Measurements from ENCODE around the gene KLHL1.

DNA sequence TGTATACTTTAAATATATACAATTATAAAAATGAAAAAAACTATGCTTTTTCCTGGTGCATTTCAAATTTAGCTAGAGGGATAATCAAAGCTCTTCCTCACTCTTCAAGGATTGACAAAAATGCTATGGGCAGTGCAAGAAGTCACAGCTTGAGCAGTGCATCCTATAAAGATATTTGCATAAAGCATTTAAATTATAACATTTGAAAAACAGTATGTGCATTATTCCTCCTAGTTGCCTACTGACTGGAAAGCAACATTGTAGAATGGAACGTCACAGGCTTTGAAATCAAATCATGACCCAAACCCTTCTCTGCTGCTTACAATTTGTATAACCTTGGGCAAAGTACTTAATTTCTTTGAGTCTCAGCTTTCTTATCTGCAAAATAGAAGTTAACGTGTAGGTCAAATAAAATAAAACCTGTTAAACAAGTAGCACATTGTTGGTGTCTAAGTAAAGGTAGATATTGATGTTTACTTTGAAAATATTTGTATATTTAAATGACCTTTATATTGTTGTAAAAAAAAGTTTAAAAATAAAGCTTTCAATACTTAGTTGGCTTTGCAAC, 9.2 kb upstream of the KLHL1 start:
- no peak for TF ChIP-seq ZNF484 (CRISPR knock-in tag; IDR thresholded peaks at IDR 0.05; ENCODE audit: borderline replicate concordance, low read depth)
- no peak for TF ChIP-seq POLR2A (IDR thresholded peaks at IDR 0.05; ENCODE audit: insufficient read depth in 1 of 2, low read depth in 2 of 2, low read length in 2 of 2)
- TF ChIP-seq POLR2AphosphoS5 (IDR thresholded peaks at IDR 0.05; ENCODE audit: low read depth, low read length): no peak
- TF ChIP-seq, protein P1, sequence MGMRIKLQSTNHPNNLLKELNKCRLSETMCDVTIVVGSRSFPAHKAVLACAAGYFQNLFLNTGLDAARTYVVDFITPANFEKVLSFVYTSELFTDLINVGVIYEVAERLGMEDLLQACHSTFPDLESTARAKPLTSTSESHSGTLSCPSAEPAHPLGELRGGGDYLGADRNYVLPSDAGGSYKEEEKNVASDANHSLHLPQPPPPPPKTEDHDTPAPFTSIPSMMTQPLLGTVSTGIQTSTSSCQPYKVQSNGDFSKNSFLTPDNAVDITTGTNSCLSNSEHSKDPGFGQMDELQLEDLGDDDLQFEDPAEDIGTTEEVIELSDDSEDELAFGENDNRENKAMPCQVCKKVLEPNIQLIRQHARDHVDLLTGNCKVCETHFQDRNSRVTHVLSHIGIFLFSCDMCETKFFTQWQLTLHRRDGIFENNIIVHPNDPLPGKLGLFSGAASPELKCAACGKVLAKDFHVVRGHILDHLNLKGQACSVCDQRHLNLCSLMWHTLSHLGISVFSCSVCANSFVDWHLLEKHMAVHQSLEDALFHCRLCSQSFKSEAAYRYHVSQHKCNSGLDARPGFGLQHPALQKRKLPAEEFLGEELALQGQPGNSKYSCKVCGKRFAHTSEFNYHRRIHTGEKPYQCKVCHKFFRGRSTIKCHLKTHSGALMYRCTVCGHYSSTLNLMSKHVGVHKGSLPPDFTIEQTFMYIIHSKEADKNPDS (CRISPR knock-in tag; IDR thresholded peaks at IDR 0.05): no peak
- TF ChIP-seq RBFOX2 (IDR thresholded peaks at IDR 0.05; ENCODE audit: low read depth, low read length): no peak
- TF ChIP-seq, protein P2, sequence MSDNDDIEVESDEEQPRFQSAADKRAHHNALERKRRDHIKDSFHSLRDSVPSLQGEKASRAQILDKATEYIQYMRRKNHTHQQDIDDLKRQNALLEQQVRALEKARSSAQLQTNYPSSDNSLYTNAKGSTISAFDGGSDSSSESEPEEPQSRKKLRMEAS (IDR thresholded peaks at IDR 0.05): no peak
- TF ChIP-seq ZBTB20 (CRISPR knock-in tag; IDR thresholded peaks at IDR 0.05; ENCODE audit: borderline replicate concordance, low read depth): no peak
- no peak for TF ChIP-seq EZH2 (conservative IDR thresholded peaks at IDR 0.05; ENCODE audit: low read depth, low read length)
- no peak for TF ChIP-seq NKX3-1 (CRISPR knock-in tag; IDR thresholded peaks at IDR 0.05)
- TF ChIP-seq, protein P3, sequence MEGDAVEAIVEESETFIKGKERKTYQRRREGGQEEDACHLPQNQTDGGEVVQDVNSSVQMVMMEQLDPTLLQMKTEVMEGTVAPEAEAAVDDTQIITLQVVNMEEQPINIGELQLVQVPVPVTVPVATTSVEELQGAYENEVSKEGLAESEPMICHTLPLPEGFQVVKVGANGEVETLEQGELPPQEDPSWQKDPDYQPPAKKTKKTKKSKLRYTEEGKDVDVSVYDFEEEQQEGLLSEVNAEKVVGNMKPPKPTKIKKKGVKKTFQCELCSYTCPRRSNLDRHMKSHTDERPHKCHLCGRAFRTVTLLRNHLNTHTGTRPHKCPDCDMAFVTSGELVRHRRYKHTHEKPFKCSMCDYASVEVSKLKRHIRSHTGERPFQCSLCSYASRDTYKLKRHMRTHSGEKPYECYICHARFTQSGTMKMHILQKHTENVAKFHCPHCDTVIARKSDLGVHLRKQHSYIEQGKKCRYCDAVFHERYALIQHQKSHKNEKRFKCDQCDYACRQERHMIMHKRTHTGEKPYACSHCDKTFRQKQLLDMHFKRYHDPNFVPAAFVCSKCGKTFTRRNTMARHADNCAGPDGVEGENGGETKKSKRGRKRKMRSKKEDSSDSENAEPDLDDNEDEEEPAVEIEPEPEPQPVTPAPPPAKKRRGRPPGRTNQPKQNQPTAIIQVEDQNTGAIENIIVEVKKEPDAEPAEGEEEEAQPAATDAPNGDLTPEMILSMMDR (CRISPR knock-in tag; IDR thresholded peaks at IDR 0.05): no peak
- no peak for TF ChIP-seq RFX1 (IDR thresholded peaks at IDR 0.05)
